ENCODE results near the gene ZRANB3. TPM values are rescaled to one million over a fixed set of nuclear protein-coding genes. Genes with fewer than 3 reads are reported as not detected.

Gene ZRANB3
- total RNA-seq, 1 donor from 2014 or later, result 3.7 TPM

DNA sequence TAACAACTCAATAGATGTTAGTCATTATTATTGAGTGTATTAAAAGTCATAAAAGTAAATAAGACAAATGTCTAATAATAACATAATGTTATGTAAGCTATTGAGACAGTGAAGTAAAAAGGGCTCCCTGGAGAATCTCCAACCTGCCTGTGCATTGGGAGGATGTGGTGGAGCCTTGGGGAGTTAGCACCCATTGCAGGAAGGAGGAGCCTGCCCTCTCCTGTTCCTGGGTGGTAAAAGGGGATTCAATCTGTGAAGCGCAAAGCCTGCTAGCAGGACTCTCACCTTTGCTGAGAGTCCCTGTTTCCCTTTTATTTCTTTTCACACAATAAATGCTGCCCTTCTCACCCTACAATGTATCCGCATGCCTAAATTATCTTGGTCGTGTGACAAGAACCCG lies 272.8 kb downstream of the ZRANB3 start:
- TF ChIP-seq, protein P1, sequence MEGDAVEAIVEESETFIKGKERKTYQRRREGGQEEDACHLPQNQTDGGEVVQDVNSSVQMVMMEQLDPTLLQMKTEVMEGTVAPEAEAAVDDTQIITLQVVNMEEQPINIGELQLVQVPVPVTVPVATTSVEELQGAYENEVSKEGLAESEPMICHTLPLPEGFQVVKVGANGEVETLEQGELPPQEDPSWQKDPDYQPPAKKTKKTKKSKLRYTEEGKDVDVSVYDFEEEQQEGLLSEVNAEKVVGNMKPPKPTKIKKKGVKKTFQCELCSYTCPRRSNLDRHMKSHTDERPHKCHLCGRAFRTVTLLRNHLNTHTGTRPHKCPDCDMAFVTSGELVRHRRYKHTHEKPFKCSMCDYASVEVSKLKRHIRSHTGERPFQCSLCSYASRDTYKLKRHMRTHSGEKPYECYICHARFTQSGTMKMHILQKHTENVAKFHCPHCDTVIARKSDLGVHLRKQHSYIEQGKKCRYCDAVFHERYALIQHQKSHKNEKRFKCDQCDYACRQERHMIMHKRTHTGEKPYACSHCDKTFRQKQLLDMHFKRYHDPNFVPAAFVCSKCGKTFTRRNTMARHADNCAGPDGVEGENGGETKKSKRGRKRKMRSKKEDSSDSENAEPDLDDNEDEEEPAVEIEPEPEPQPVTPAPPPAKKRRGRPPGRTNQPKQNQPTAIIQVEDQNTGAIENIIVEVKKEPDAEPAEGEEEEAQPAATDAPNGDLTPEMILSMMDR (IDR thresholded peaks at IDR 0.05), result no peak
- Histone ChIP-seq H3K36me3 (no peaks in the 10 kb centered on the region), H3K4me3 (no peak overlapping the region), H3K9me3 (no peaks in the 10 kb centered on the region), H3K4me1 (no peaks in the 10 kb centered on the region), H3K27me3 (ENCODE audit: low read depth) (no peaks in the 10 kb centered on the region), H3K27ac (no peak overlapping the region)
- ATAC-seq (no peak), DNase-seq (no peak)
- intact Hi-C loops (cut with DNase I), result no loop called here

- TF ChIP-seq, protein P1 (IDR thresholded peaks at IDR 0.05), result no peak
- DNase-seq (no peak), ATAC-seq (no peak)
- intact Hi-C loops (cut with DNase I), result no loop called here
- Histone ChIP-seq H3K9me3 (no peaks in the 10 kb centered on the region), H3K4me1 (no peaks in the 10 kb centered on the region), H3K27me3 (ENCODE audit: low read depth) (no peaks in the 10 kb centered on the region), H3K27ac (no peak overlapping the region), H3K4me3 (no peak overlapping the region), H3K36me3 (no peaks in the 10 kb centered on the region)
Measured at GRCh38 chr2:135257383-135258090, 273.5 kb downstream of the ZRANB3 start.

- H3K27me3 ChIP-seq (ENCODE audit: low read depth), result no peaks in the 10 kb centered on the region
- intact Hi-C loops (cut with DNase I), result no loop called here
- no peaks in the 10 kb centered on the region for H3K4me1 ChIP-seq
- DNase-seq (no peak), ATAC-seq (no peak)
- peaks cover 1% of the 10 kb centered on the region for H3K9me3 ChIP-seq
- no peak overlapping the region for H3K4me3 ChIP-seq
- TF ChIP-seq, protein P1 (IDR thresholded peaks at IDR 0.05), result no peak
- H3K36me3 ChIP-seq, result no peaks in the 10 kb centered on the region
- no peak overlapping the region for H3K27ac ChIP-seq
Measured at GRCh38 chr2:135256531-135257260, 274.3 kb downstream of the ZRANB3 start.

DNA sequence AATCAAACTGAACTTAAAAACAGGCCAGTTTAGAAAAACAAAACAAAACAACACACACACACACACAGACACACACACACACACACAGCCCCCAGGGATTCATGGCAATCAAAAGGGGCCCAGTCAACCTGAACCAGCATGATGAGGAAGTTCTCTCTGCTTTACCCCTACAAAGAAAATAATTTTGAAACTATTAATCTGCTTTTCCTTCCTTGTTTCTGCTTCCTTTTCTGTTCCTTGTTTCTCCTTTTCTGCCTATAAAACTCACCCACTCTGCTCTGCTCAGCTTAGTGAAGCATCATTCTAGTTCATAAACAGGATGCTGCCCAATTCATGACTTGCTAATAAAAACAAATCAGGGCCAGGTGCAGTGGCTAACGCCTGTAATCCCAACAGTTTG lies 275.8 kb downstream of the ZRANB3 start:
- DNase-seq (no peak), ATAC-seq (no peak)
- H3K4me1 ChIP-seq, result no peaks in the 10 kb centered on the region
- H3K27me3 ChIP-seq (ENCODE audit: low read depth), result no peaks in the 10 kb centered on the region
- H3K27ac ChIP-seq, result no peak overlapping the region
- intact Hi-C loops (cut with DNase I), result no loop called here
- no peaks in the 10 kb centered on the region for H3K36me3 ChIP-seq
- H3K9me3 ChIP-seq, result peaks cover 10% of the 10 kb centered on the region
- TF ChIP-seq, protein P1 (IDR thresholded peaks at IDR 0.05), result no peak
- no peak overlapping the region for H3K4me3 ChIP-seq

DNA sequence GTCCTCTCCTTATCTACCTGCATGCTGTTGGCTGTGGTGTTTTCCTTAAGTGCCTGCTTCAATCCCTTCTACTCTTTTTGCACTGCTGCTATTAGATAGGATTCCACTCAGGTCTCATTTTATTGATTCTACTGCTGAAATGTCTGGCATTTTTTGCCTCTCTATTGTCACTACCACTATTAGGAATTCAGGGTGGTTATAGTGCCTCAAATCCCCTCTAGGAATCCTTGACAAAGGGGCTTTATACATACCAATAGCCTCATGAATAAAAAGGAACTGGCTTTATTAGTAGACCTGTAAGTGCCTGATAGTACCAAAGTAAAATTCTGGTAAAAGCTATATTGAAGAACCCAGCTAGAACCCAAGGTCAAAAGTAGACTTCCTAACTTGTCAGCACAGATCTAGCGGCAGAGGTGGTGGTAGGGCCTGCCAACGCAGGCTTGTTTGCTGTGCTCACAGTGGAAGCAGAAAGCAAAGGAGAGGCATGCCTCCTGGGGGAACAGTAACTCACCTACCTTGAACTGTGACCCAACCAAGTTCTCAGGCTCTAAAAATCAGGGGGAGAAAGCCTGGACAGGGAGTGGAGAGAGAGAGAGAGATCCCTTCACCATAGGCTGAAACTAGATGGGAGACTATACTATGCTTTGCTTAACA lies 278.1 kb downstream of the ZRANB3 start:
- H3K36me3 ChIP-seq, result no peaks in the 10 kb centered on the region
- H3K9me3 ChIP-seq, result peaks cover 11% of the 10 kb centered on the region
- H3K4me1 ChIP-seq, result no peaks in the 10 kb centered on the region
- TF ChIP-seq, protein P1 (IDR thresholded peaks at IDR 0.05), result no peak
- H3K27me3 ChIP-seq (ENCODE audit: low read depth), result no peaks in the 10 kb centered on the region
- no peak for DNase-seq
- intact Hi-C loops (cut with DNase I), result no loop called here
- H3K4me3 ChIP-seq, result no peak overlapping the region
- ATAC-seq, result no peak
- no peak overlapping the region for H3K27ac ChIP-seq
